ENCODE data around the gene ILKAP. TPM values are rescaled to one million over a fixed set of nuclear protein-coding genes. Genes with fewer than 3 reads are reported as not detected.

The ILKAP gene
- total and polyA plus RNA-seq, 12 donors: 12.3 to 131 (median 26.1) TPM

- peak overlapping the region in 1 of 4 donors; percentile 36 for H3K4me3 ChIP-seq
- H3K4me1 ChIP-seq (replicated peaks in 1 of 2): no peaks in the 10 kb centered on the region
- H3K27ac ChIP-seq: no peak overlapping the region
- no peaks in the 10 kb centered on the region for H3K27me3 ChIP-seq
- H3K9me3 ChIP-seq (replicated peaks in 1 of 3): no peaks in the 10 kb centered on the region
- TF ChIP-seq, protein P1, sequence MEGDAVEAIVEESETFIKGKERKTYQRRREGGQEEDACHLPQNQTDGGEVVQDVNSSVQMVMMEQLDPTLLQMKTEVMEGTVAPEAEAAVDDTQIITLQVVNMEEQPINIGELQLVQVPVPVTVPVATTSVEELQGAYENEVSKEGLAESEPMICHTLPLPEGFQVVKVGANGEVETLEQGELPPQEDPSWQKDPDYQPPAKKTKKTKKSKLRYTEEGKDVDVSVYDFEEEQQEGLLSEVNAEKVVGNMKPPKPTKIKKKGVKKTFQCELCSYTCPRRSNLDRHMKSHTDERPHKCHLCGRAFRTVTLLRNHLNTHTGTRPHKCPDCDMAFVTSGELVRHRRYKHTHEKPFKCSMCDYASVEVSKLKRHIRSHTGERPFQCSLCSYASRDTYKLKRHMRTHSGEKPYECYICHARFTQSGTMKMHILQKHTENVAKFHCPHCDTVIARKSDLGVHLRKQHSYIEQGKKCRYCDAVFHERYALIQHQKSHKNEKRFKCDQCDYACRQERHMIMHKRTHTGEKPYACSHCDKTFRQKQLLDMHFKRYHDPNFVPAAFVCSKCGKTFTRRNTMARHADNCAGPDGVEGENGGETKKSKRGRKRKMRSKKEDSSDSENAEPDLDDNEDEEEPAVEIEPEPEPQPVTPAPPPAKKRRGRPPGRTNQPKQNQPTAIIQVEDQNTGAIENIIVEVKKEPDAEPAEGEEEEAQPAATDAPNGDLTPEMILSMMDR (IDR thresholded peaks at IDR 0.05): no peak
- no peak for TF ChIP-seq POLR2A (IDR thresholded peaks at IDR 0.05)
- no peaks in the 10 kb centered on the region for H3K36me3 ChIP-seq (replicated peaks in 1 of 2)
- intact Hi-C loops (cut with DNase I): no loop called here
- DNase-seq: peak in 2 of 7 donors; percentile 40 to 56
- WGBS, 4 donors: 39 to 54% (median 43%) methylated on average over 13 to 36 of the region's 36 CpGs
These were observed 76.1 kb downstream of the ILKAP start for GRCh38 chr2:238127165-238128060.

GRCh38 chr2:238126775-238127164 is 76.7 kb downstream of the ILKAP start:
- DNase-seq: no peak
- H3K4me3 ChIP-seq: no peak overlapping the region
- no peak overlapping the region for H3K27ac ChIP-seq
- H3K9me3 ChIP-seq (replicated peaks in 1 of 3): no peaks in the 10 kb centered on the region
- H3K4me1 ChIP-seq (replicated peaks in 1 of 2): no peaks in the 10 kb centered on the region
- no peaks in the 10 kb centered on the region for H3K27me3 ChIP-seq
- H3K36me3 ChIP-seq (replicated peaks in 1 of 2): no peaks in the 10 kb centered on the region
- 78 to 91% (median 84%) methylated on average over 2 of the region's 2 CpGs for WGBS, 4 donors
- intact Hi-C loops (cut with DNase I): no loop called here
- TF ChIP-seq, protein P1 (IDR thresholded peaks at IDR 0.05): no peak
- TF ChIP-seq POLR2A (IDR thresholded peaks at IDR 0.05): no peak

DNA sequence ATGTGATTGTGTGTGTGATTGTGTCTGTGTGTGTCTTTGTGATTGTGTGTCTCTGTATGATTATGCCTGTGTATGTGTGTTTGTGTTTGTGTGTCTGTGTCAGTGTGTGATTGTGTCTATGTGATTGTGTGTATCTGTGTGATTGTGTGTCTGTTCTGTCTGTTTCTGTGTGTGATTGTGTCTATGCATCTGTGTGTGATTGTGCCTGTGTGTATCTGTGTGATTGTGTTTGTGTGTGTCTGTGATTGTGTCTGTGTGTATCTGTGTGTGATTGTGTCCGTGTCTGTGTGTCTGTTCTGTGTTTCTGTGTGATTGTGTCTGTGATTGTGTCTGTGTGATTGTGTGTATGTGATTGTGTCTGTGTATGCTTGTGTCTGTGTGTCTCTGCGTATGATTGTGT is 77.2 kb downstream of the ILKAP start:
- DNase-seq: no peak
- no peak overlapping the region for H3K27ac ChIP-seq
- TF ChIP-seq, protein P1 (IDR thresholded peaks at IDR 0.05): no peak
- no peak for TF ChIP-seq POLR2A (IDR thresholded peaks at IDR 0.05)
- intact Hi-C loops (cut with DNase I): no loop called here
- no peaks in the 10 kb centered on the region for H3K36me3 ChIP-seq (replicated peaks in 1 of 2)
- H3K4me3 ChIP-seq: no peak overlapping the region
- WGBS, 4 donors: 44 to 96% (median 77%) methylated on average over 2 of the region's 2 CpGs
- no peaks in the 10 kb centered on the region for H3K9me3 ChIP-seq (replicated peaks in 1 of 3)
- no peaks in the 10 kb centered on the region for H3K27me3 ChIP-seq
- H3K4me1 ChIP-seq (replicated peaks in 1 of 2): no peaks in the 10 kb centered on the region

DNA sequence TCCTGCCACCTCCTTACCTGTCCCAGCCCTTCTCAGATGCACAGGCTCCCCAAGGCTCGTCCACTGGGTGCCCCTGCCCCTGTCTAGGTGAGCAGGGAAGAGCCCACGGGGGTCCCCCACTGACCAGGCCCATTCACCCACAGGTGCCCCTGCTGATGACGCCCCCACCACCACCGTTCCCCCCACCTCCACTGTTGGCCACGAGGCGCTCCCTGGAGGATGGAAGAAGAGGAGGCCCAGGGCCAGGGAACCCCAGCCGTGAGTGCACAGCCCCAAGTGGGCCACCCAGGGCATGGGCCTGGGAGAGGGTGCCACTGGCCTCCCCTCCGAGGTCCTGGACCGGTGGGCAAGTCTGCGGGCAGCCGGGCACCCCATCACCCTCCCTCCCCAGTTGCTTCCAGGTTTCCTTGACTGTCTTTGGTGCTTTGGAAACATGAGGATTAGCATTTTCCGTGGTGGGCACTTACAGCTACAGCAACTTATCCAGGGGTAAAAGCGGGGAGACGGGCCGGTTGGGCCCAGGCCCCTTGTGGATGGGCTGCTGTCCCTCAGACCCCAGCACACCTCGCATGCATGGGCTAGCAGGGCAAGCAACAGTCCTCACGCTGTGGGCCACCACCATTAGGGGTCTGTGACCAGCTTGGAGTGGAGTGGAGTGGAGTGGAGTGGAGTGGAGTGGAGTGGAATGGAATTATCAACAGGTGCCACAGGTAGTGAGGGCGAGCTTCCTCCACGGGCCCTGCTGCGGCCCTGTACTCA is 78.2 kb downstream of the ILKAP start:
- no peak for DNase-seq
- WGBS, 4 donors: 91 to 96% (median 93%) methylated on average over 4 to 20 of the region's 20 CpGs
- H3K27ac ChIP-seq: no peak overlapping the region
- no peaks in the 10 kb centered on the region for H3K27me3 ChIP-seq
- no peaks in the 10 kb centered on the region for H3K36me3 ChIP-seq (replicated peaks in 1 of 2)
- intact Hi-C loops (cut with DNase I): no loop called here
- TF ChIP-seq, protein P1 (IDR thresholded peaks at IDR 0.05): no peak
- TF ChIP-seq POLR2A (IDR thresholded peaks at IDR 0.05): no peak
- H3K4me3 ChIP-seq: no peak overlapping the region
- H3K9me3 ChIP-seq (replicated peaks in 1 of 3): no peaks in the 10 kb centered on the region
- H3K4me1 ChIP-seq (replicated peaks in 1 of 2): no peaks in the 10 kb centered on the region
